ENCODE measurements around the gene PRAC1. TPM values are rescaled to one million over a fixed set of nuclear protein-coding genes. Genes with fewer than 3 reads are reported as not detected.

PRAC1 gene
- total RNA-seq, 2 experiments from 2014 or later, result not detected

GRCh38 chr17:48745381-48746275 is 23.3 kb upstream of the PRAC1 start:
- no peaks in the 10 kb centered on the region for H3K9me3 ChIP-seq (ENCODE audit: low read length)
- H3K4me3 ChIP-seq (ENCODE audit: low read depth, low read length, poor library complexity, severe bottlenecking), result no peak overlapping the region
- no peaks in the 10 kb centered on the region for H3K4me1 ChIP-seq (ENCODE audit: insufficient read depth, low read length, poor library complexity, severe bottlenecking)
- H3K9me2 ChIP-seq (ENCODE audit: insufficient read depth, low read length), result no peaks in the 10 kb centered on the region
- no peaks in the 10 kb centered on the region for H4K20me1 ChIP-seq (ENCODE audit: insufficient read depth, low read length)
- POLR2A ChIA-PET, result no interaction called here
- no peak overlapping the region for H2AFZ ChIP-seq (ENCODE audit: low read length)
- BruUV-seq (replicated peaks), result no TSS peak
- no peak overlapping the region for H3K27ac ChIP-seq (ENCODE audit: low read depth, low read length, poor library complexity, severe bottlenecking)
- no peak overlapping the region for H3K4me2 ChIP-seq (ENCODE audit: low read length)
- intact Hi-C loops (cut with micrococcal nuclease; ENCODE audit: unreplicated experiment), result no loop called here
- H3K79me2 ChIP-seq (ENCODE audit: insufficient read depth, low read depth, low read length), result no peaks in the 10 kb centered on the region
- 0 out of 2 replicates have a peak, but pooled peaks have one; percentile 30 for TF ChIP-seq EZH2phosphoT487 (IDR thresholded peaks at IDR 0.05; ENCODE audit: borderline replicate concordance, low read depth, low read length)
- TF ChIP-seq, protein P1, sequence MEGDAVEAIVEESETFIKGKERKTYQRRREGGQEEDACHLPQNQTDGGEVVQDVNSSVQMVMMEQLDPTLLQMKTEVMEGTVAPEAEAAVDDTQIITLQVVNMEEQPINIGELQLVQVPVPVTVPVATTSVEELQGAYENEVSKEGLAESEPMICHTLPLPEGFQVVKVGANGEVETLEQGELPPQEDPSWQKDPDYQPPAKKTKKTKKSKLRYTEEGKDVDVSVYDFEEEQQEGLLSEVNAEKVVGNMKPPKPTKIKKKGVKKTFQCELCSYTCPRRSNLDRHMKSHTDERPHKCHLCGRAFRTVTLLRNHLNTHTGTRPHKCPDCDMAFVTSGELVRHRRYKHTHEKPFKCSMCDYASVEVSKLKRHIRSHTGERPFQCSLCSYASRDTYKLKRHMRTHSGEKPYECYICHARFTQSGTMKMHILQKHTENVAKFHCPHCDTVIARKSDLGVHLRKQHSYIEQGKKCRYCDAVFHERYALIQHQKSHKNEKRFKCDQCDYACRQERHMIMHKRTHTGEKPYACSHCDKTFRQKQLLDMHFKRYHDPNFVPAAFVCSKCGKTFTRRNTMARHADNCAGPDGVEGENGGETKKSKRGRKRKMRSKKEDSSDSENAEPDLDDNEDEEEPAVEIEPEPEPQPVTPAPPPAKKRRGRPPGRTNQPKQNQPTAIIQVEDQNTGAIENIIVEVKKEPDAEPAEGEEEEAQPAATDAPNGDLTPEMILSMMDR (conservative IDR thresholded peaks at IDR 0.05; ENCODE audit: low read length), result no peak
- CTCF ChIA-PET (ENCODE audit: unreplicated experiment), result no interaction called here
- no peaks in the 10 kb centered on the region for H3K36me3 ChIP-seq (ENCODE audit: insufficient read depth, low read length)
- no peak for DNase-seq (ENCODE audit: low spot score)

GRCh38 chr17:48740537-48740936 is 18.2 kb upstream of the PRAC1 start:
- Histone ChIP-seq H3K9me2 (ENCODE audit: insufficient read depth, low read length) (no peaks in the 10 kb centered on the region), H4K20me1 (ENCODE audit: insufficient read depth, low read length) (no peaks in the 10 kb centered on the region), H3K79me2 (ENCODE audit: insufficient read depth, low read depth, low read length) (no peaks in the 10 kb centered on the region), H3K9me3 (ENCODE audit: low read length) (no peaks in the 10 kb centered on the region), H3K4me2 (ENCODE audit: low read length) (no peak overlapping the region), H3K27ac (ENCODE audit: low read depth, low read length, poor library complexity, severe bottlenecking) (no peak overlapping the region), H3K4me1 (ENCODE audit: insufficient read depth, low read length, poor library complexity, severe bottlenecking) (no peaks in the 10 kb centered on the region), H3K4me3 (ENCODE audit: low read depth, low read length, poor library complexity, severe bottlenecking) (no peak overlapping the region), H3K36me3 (ENCODE audit: insufficient read depth, low read length) (no peaks in the 10 kb centered on the region), H2AFZ (ENCODE audit: low read length) (no peak overlapping the region)
- intact Hi-C loops (cut with micrococcal nuclease; ENCODE audit: unreplicated experiment), result no loop called here
- POLR2A ChIA-PET, result no interaction called here
- no TSS peak for BruUV-seq (replicated peaks)
- DNase-seq (ENCODE audit: low spot score), result no peak
- CTCF ChIA-PET (ENCODE audit: unreplicated experiment), result no interaction called here
- TF ChIP-seq, protein P1 (conservative IDR thresholded peaks at IDR 0.05; ENCODE audit: low read length), result no peak

DNA sequence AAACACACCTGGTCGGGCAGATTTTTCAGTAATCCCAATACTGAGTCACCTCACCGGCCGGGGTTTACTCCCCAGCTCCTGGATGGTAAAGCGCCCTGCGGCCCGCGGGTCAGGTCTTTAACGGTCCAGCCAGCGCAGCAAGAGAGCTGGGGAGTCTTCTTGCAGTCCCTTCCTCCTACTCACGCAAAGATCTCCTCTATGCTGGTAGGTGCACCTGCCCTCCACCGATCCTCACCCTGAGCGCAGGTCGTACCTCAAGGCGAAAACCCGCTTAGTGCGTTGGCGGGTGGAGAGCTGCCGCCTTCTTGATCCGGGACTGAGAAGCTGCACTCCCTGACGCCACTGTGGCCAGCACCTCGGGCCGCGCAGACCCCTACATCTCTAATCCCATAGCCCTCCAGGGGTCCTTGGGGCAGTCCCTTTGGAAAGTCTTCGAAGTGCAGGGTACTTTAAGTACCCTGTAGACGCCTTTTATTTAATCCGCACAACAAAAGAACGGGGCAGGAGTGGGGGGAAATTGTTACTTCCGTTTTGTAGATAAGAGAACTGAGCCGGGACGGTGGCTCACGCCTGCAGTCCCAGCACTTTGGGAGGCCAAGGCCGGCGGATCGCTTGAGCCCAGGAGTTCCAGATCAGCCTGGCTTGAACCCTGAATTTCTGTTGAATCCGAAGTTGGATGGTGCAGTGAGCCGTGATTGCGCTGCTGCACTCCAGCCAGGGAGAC is 16.6 kb upstream of the PRAC1 start:
- no TSS peak for BruUV-seq (replicated peaks)
- no peaks in the 10 kb centered on the region for H3K9me3 ChIP-seq (ENCODE audit: low read length)
- H3K79me2 ChIP-seq (ENCODE audit: insufficient read depth, low read depth, low read length), result no peaks in the 10 kb centered on the region
- CTCF ChIA-PET (ENCODE audit: unreplicated experiment), result no interaction called here
- no peak for DNase-seq (ENCODE audit: low spot score)
- no peak overlapping the region for H3K27ac ChIP-seq (ENCODE audit: low read depth, low read length, poor library complexity, severe bottlenecking)
- no peaks in the 10 kb centered on the region for H4K20me1 ChIP-seq (ENCODE audit: insufficient read depth, low read length)
- H3K4me1 ChIP-seq (ENCODE audit: insufficient read depth, low read length, poor library complexity, severe bottlenecking), result no peaks in the 10 kb centered on the region
- no peak overlapping the region for H2AFZ ChIP-seq (ENCODE audit: low read length)
- H3K4me2 ChIP-seq (ENCODE audit: low read length), result no peak overlapping the region
- no peaks in the 10 kb centered on the region for H3K9me2 ChIP-seq (ENCODE audit: insufficient read depth, low read length)
- no peak overlapping the region for H3K4me3 ChIP-seq (ENCODE audit: low read depth, low read length, poor library complexity, severe bottlenecking)
- no peaks in the 10 kb centered on the region for H3K36me3 ChIP-seq (ENCODE audit: insufficient read depth, low read length)
- POLR2A ChIA-PET, result no interaction called here
- TF ChIP-seq, protein P1 (conservative IDR thresholded peaks at IDR 0.05; ENCODE audit: low read length), result no peak
- no peak for TF ChIP-seq EZH2phosphoT487 (IDR thresholded peaks at IDR 0.05; ENCODE audit: borderline replicate concordance, low read depth, low read length)
- intact Hi-C loops (cut with micrococcal nuclease; ENCODE audit: unreplicated experiment), result no loop called here

Data from OCI-LY7 (cell line).